Activated naive CD4-positive, alpha-beta T cell treated with anti-CD3 and anti-CD28 coated beads, Interleukin-2, amount 10 ng/mL, durations not matched to agents 7 days and 5 days (primary cell): ENCODE measurements around the gene WFDC9.
"Not testable (repeated sequence)": the region's sequence is repeated elsewhere in the genome, so short reads cannot be mapped to it uniquely, and the experiment has no call there.

Source experiments
- CTCF ChIA-PET: fragments of 350-600 bp; sonication (Branson Sonifier 250); formaldehyde crosslinking; loops from one replicate; lab custom pipeline; 2021; ENCODE audit warnings: antibody characterized with exemption; lab: Charles Lee
- DNase-seq: peaks from one replicate; pipeline ENCODE4 v3.0.0-alpha.2; 2020
- H3K27ac Mint-ChIP-seq: one replicate; pipeline ENCODE4 v1.8.0; 2021; ENCODE audit warnings: mild to moderate bottlenecking, moderate library complexity, mixed read lengths
- H3K27me3 Mint-ChIP-seq: one replicate; pipeline ENCODE4 v1.8.0; 2021; ENCODE audit warnings: mild to moderate bottlenecking, mixed read lengths
- H3K36me3 Mint-ChIP-seq: one replicate; pipeline ENCODE4 v1.8.0; 2021; ENCODE audit warnings: mixed read lengths
- H3K4me1 Mint-ChIP-seq: one replicate; pipeline ENCODE4 v1.8.0; 2021; ENCODE audit warnings: mixed read lengths
- H3K4me3 Mint-ChIP-seq: one replicate; pipeline ENCODE4 v1.8.0; 2021; ENCODE audit warnings: mild to moderate bottlenecking, moderate library complexity, mixed read lengths
- H3K9me3 Mint-ChIP-seq: one replicate; pipeline ENCODE4 v1.8.0; 2021; ENCODE audit warnings: mixed read lengths

WFDC9 gene

DNA sequence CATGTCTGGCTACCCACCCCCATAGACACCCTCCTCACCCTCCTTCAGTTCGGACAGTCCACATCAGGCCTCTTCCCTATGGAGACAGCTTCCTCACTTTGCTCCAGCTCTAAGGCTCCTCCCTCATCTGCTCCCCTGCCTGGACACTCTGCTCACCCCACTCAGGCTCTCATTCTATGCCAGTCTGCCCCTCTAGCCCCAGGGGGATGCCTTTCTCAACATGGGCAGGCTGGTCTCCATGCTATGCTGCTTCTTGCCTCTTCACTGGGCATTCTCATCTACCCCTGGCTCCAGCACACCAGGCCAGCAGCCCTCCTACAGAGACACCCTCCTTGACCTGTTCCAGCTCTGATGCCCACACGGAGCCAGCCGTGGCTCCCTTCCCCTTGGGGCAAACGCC, 51.9 kb downstream of the WFDC9 start, which contains the start of gene WFDC8:
WFDC8 (minus strand) TSS at position 101 of the 400 bp plus-strand sequence; CDS start at position 64, 37 bp downstream.
- Mint-ChIP-seq H3K36me3 (no peaks in the 10 kb centered on the region), H3K27ac (no peak within 1 kb of the TSS), H3K4me1 (no peaks in the 10 kb centered on the region), H3K4me3 (no peak within 1 kb of the TSS), H3K9me3 (no peaks in the 10 kb centered on the region), H3K27me3 (peaks cover 18% of the 10 kb centered on the region)
- DNase-seq = no peak
- CTCF ChIA-PET = no interaction called here

DNA sequence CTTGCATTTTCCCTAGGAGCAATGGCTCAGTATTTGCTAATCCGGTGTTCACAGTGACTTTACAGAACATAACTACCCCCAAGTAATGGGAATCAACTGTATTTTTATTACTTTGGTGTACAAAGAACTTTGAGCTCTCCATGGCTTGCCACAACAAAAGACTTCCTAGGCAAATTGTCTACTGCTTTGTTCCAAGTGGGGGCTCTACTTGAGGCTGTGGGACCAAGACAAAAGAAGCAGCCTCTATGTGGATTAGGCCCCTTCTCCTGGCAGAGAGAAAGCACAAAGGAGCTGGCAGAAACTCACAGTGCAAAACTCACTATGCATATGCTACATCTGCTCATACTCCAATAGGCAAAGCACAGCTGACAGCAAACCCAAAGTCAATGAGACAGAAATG, 52.9 kb downstream of the WFDC9 start:
- Mint-ChIP-seq H3K27me3 (peaks cover 14% of the 10 kb centered on the region), H3K4me3 (no peak overlapping the region), H3K36me3 (no peaks in the 10 kb centered on the region), H3K9me3 (no peaks in the 10 kb centered on the region), H3K27ac (no peak overlapping the region), H3K4me1 (no peaks in the 10 kb centered on the region)
- CTCF ChIA-PET = no interaction called here
- no peak for DNase-seq

DNA sequence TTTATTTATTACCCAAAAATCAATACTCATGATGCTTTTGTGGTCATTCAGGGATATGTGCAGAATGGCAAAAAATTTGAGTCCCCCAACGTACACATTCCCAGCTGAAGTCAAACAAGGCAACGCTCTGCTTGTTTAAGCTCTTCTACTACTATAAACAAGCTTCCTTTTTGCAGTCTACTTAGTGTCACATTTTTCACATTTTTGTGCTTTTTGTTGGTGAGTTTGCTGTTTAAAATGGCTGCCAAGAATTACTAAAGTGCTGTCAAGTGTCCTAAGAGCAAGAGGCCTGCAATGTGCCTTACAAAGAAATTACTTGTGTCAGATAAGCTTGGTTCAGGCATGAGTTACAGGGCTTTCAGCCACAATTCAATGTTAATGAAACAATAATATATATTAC, 54.1 kb downstream of the WFDC9 start:
- no peaks in the 10 kb centered on the region for H3K4me1 Mint-ChIP-seq
- no peaks in the 10 kb centered on the region for H3K9me3 Mint-ChIP-seq
- H3K4me3 Mint-ChIP-seq = no peak overlapping the region
- CTCF ChIA-PET = no interaction called here
- DNase-seq = no peak
- H3K27me3 Mint-ChIP-seq = peaks cover 11% of the 10 kb centered on the region
- no peak overlapping the region for H3K27ac Mint-ChIP-seq
- H3K36me3 Mint-ChIP-seq = no peaks in the 10 kb centered on the region

DNA sequence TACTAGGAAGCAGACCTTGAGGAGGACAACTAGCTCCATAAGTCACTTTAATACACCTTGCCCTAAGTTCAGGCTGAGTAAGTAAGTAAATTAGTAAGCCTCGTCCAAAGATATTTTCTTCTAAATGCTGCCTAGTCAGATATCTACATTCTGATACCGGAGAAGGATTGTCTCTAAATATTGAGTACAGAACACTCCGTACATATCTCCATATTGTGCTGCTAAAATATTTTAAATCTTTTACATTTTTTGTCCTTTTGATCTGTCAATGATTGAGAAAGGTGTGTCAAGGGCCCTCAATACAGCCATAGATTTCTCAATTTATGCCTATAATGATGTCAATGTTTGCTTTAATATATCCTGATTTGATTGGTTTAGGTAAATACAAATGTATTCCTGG, 55.2 kb downstream of the WFDC9 start:
- Mint-ChIP-seq H3K4me3 (no peak overlapping the region), H3K9me3 (no peaks in the 10 kb centered on the region), H3K4me1 (no peaks in the 10 kb centered on the region), H3K27ac (no peak overlapping the region), H3K27me3 (peaks cover 6% of the 10 kb centered on the region), H3K36me3 (no peaks in the 10 kb centered on the region)
- DNase-seq = no peak
- CTCF ChIA-PET = no interaction called here

DNA sequence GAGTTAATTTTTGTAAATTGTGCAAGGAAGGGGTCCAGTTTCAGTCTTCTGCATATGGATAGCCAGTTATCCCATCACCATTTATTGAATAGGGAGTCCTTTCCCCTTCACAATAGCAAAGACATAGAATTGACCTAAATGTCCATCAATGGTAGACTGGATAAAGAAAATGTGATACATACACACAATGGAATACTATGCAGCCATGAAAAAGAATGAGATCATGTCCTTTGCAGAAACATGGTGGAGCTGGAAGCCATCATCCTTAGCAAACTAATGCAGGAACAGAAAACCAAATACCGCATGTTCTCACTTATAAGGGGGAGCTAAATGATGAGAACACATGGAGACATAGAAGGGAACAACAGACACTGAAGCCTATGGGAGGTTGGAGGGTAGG, 61.4 kb downstream of the WFDC9 start:
- DNase-seq, H3K27me3 Mint-ChIP-seq, CTCF ChIA-PET, H3K4me3 Mint-ChIP-seq, H3K36me3 Mint-ChIP-seq, H3K4me1 Mint-ChIP-seq, H3K9me3 Mint-ChIP-seq, H3K27ac Mint-ChIP-seq: not testable (repeated sequence)

DNA sequence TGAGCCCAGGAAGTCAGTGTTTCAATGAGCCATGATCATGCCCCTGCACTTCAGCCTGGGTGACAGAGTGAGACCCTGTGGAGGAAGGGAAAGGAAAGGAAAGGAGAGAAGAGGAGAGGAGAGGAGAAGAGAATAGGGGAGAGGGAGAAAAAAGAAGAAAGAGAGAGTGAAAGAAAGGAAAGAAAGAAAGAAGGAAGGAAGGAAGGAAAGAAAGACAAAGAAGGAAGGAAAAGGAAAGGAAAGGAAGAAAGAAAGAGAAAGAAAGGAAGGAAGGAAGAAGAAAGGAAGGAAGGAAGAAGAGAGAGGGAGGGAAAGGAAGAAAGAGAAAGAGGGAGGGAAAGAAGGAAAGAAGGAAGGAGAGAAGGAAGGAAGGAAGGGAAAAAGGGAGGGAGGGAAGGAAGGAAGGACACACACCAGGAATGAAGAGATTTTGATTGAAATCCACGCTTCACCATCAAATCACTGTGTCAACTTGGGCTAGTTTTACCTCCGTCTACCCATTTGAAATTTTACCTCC, 66.3 kb downstream of the WFDC9 start:
- no peak for DNase-seq
- Mint-ChIP-seq H3K4me1 (no peaks in the 10 kb centered on the region), H3K4me3 (no peak overlapping the region), H3K36me3 (no peaks in the 10 kb centered on the region), H3K9me3 (no peaks in the 10 kb centered on the region), H3K27ac (no peak overlapping the region), H3K27me3 (peaks cover 15% of the 10 kb centered on the region)
- CTCF ChIA-PET = no interaction called here
